Upper lobe of left lung (tissue), 6 donors: ENCODE data around the gene CTDNEP1. TPM values are rescaled to one million over a fixed set of nuclear protein-coding genes. Genes with fewer than 3 reads are reported as not detected.
A peak's percentile ranks its signal among the peaks of the same experiment; 100 is the strongest.

Source experiments
- ATAC-seq, 2 donors: fragments of 200-7000 bp; cut with Tn5 transposase; one replicate each; pipeline ENCODE4 v1.9.1; 2022; ENCODE audit warnings: mild to moderate bottlenecking in 2 of 2, moderate library complexity in 2 of 2; ENCODE audit not compliant: low FRiP score in 2 of 2
- DNase-seq, 2 donors: peaks; one replicate each; pipeline ENCODE4 v3.0.0-alpha.2; 2019 to 2020
- H3K27ac ChIP-seq, 4 donors: fragments of 200-600 bp; sonication (generic); one replicate each; pipeline ENCODE4 v1.5.1; 2016 to 2019
- H3K27me3 ChIP-seq, 4 donors: fragments of 200-600 bp; sonication (generic); one replicate each; pipeline ENCODE4 v1.5.1; 2017 to 2019
- H3K36me3 ChIP-seq, 4 donors: fragments of 200-600 bp; sonication (generic); one replicate each; pipeline ENCODE4 v1.5.1; 2016 to 2019
- H3K4me1 ChIP-seq, 4 donors: fragments of 200-600 bp; sonication (generic); one replicate each; pipeline ENCODE4 v1.5.1; 2018 to 2019
- H3K4me3 ChIP-seq, 4 donors: fragments of 200-600 bp; sonication (generic); one replicate each; pipeline ENCODE4 v1.5.1; 2017 to 2019; ENCODE audit warnings: mild to moderate bottlenecking in 2 of 4, moderate library complexity in 1 of 4
- H3K9me3 ChIP-seq, 4 donors: fragments of 200-600 bp; sonication (generic); one replicate each; pipeline ENCODE4 v1.5.1; 2018 to 2019
- CTCF ChIP-seq, 6 experiments: fragments of 450-650 bp in 4 of 6; fragments of 200-600 bp in 2 of 6; sonication (generic) in 2 of 6; IDR thresholded peaks; one replicate each; pipeline ENCODE4 v1.5.1; 2016 to 2019; ENCODE audit warnings: antibody characterized with exemption in 6 of 6
- EP300 ChIP-seq, 4 donors: sonication (generic); formaldehyde crosslinking; IDR thresholded peaks; one replicate each; pipeline ENCODE4 v1.5.1; 2017; ENCODE audit warnings: antibody characterized with exemption in 4 of 4, control low read depth in 2 of 4
- POLR2A ChIP-seq, 4 donors: fragments of 450-650 bp; IDR thresholded peaks; one replicate each; pipeline ENCODE4 v1.5.1; 2016 to 2017; ENCODE audit warnings: antibody characterized with exemption in 4 of 4, mild to moderate bottlenecking in 2 of 4
- POLR2AphosphoS5 ChIP-seq, 2 donors: sonication (generic); formaldehyde crosslinking; IDR thresholded peaks; one replicate each; pipeline ENCODE4 v1.5.1; 2017; ENCODE audit warnings: antibody characterized with exemption in 2 of 2
- WGBS, 2 donors: methylation state at CpG; one replicate each; pipeline ENCODE4 v1.1.5; 2017 to 2018; 5-methylcytosine and 5-hydroxymethylcytosine counted together
- total RNA-seq, 6 donors: library from RNA; depleted of rRNA in 4 of 6; stranded (reverse); fragments of >200 nt in 4 of 6; gene quantifications; one replicate each; pipeline versions ENCODE4 v1.1.0 to v1.2.1, GENCODE V29; 2016 to 2021
- donor health status: DM: no; HTN: no; CAD: no; lungs with moderate emphysema.
- donor health status: DM: no; HTN: yes; CAD: no; lungs with severe emphysema.

The CTDNEP1 gene
- total RNA-seq = 100 to 1,000 TPM in 2 of 6 donors, 10 to 100 TPM in 4; 62.9 to 139 (median 75.0) TPM

GRCh38 chr17:7251661-7252175, at the start of gene CTDNEP1:
TSS of gene CTDNEP1 (minus strand) at chr17:7251734. CDS start at chr17:7251296, 438 bp downstream.
- Histone ChIP-seq H3K27ac (peak within 1 kb of the TSS; percentile 97 to 100 (median 99)), H3K9me3 (no peaks in the 10 kb centered on the region), H3K27me3 (no peaks in the 10 kb centered on the region), H3K36me3 (peaks cover 5 to 32% (median 23%) of the 10 kb centered on the region in 4 donors), H3K4me1 (peaks cover 31 to 37% (median 33%) of the 10 kb centered on the region in 4 donors), H3K4me3 (peak within 1 kb of the TSS; percentile 92 to 100 (median 97))
- peak; percentile 96 for ATAC-seq
- peak; percentile 66 to 83 for TF ChIP-seq POLR2AphosphoS5 (IDR thresholded peaks at IDR 0.05)
- peak in 3 of 4 donors; percentile 22 to 77 (median 73) for TF ChIP-seq POLR2A (IDR thresholded peaks at IDR 0.05)
- no peak for TF ChIP-seq EP300 (IDR thresholded peaks at IDR 0.05)
- no peak for TF ChIP-seq CTCF (IDR thresholded peaks at IDR 0.05)
- WGBS, 2 donors = 0% methylated on average over 14 to 40 of the region's 41 CpGs
- DNase-seq = peak; percentile 99

GRCh38 chr17:7296189-7296861, 44.8 kb upstream of the CTDNEP1 start:
- peak; percentile 93 to 98 (median 96) for TF ChIP-seq CTCF (IDR thresholded peaks at IDR 0.05)
- TF ChIP-seq POLR2AphosphoS5 (IDR thresholded peaks at IDR 0.05) = peak; percentile 29 to 40
- TF ChIP-seq POLR2A (IDR thresholded peaks at IDR 0.05) = no peak
- peak in 1 of 4 donors; percentile 57 for TF ChIP-seq EP300 (IDR thresholded peaks at IDR 0.05)
- Histone ChIP-seq H3K27me3 (peaks cover 0 to 16% (median 15%) of the 10 kb centered on the region in 4 donors), H3K36me3 (no peaks in the 10 kb centered on the region), H3K9me3 (no peaks in the 10 kb centered on the region), H3K27ac (peak overlapping the region in 1 of 4 donors; percentile 30), H3K4me3 (peak overlapping the region in 2 of 4 donors; percentile 9 to 20), H3K4me1 (peaks cover 24 to 34% (median 25%) of the 10 kb centered on the region in 4 donors)
- DNase-seq = peak; percentile 83 to 98
- WGBS, 2 donors = 4% methylated on average over 25 to 47 of the region's 51 CpGs
- ATAC-seq = peak; percentile 83 to 95

GRCh38 chr17:7295230-7296180, 44.0 kb upstream of the CTDNEP1 start:
- Histone ChIP-seq H3K36me3 (no peaks in the 10 kb centered on the region), H3K27me3 (peaks cover 0 to 16% (median 15%) of the 10 kb centered on the region in 4 donors), H3K27ac (peak overlapping the region in 1 of 4 donors; percentile 30), H3K4me1 (peaks cover 24 to 34% (median 25%) of the 10 kb centered on the region in 4 donors), H3K4me3 (peak overlapping the region in 3 of 4 donors; percentile 36 to 46 (median 41)), H3K9me3 (no peaks in the 10 kb centered on the region)
- TF ChIP-seq EP300 (IDR thresholded peaks at IDR 0.05) = no peak
- no peak for TF ChIP-seq POLR2AphosphoS5 (IDR thresholded peaks at IDR 0.05)
- TF ChIP-seq POLR2A (IDR thresholded peaks at IDR 0.05) = no peak
- TF ChIP-seq CTCF (IDR thresholded peaks at IDR 0.05) = no peak
- no peak for DNase-seq
- no peak for ATAC-seq
- 60 to 73% methylated on average over 33 to 38 of the region's 42 CpGs for WGBS, 2 donors

GRCh38 chr17:7294614-7295153, 43.1 kb upstream of the CTDNEP1 start, which contains the start of gene YBX2:
TSS of gene YBX2 (minus strand) at chr17:7294639. CDS start at chr17:7294500, 139 bp downstream.
- H3K27ac ChIP-seq = no peak within 1 kb of the TSS
- ATAC-seq = peak in 1 of 2 donors; percentile 31

More at GRCh38 chr17:7294614-7295153, 43.1 kb upstream of the CTDNEP1 start, which contains the start of gene YBX2:
- DNase-seq = peak; percentile 72 to 93
- TF ChIP-seq EP300 (IDR thresholded peaks at IDR 0.05) (no peak), CTCF (IDR thresholded peaks at IDR 0.05) (no peak), POLR2AphosphoS5 (IDR thresholded peaks at IDR 0.05) (no peak), POLR2A (IDR thresholded peaks at IDR 0.05) (no peak)
- H3K36me3 ChIP-seq = no peaks in the 10 kb centered on the region
- peaks cover 0 to 16% (median 15%) of the 10 kb centered on the region in 4 donors for H3K27me3 ChIP-seq
- H3K4me1 ChIP-seq = peaks cover 24 to 34% (median 25%) of the 10 kb centered on the region in 4 donors
- no peaks in the 10 kb centered on the region for H3K9me3 ChIP-seq
- peak within 1 kb of the TSS in 3 of 4 donors; percentile 36 to 46 (median 41) for H3K4me3 ChIP-seq
- 0 to 2% methylated on average over 12 to 14 of the region's 57 CpGs for WGBS, 2 donors
